HS-27A (cell line): ENCODE data around the gene FMO1.
"Not testable (repeated sequence)": the region's sequence is repeated elsewhere in the genome, so short reads cannot be mapped to it uniquely, and the experiment has no call there.

Experiments used
- DNase-seq: peaks from one replicate; pipeline ENCODE4 v3.0.0-alpha.2; 2012; ENCODE audit warnings: low read depth, missing footprints

The FMO1 gene

GRCh38 chr1:171248302-171248701 lies at the start of gene FMO1:
FMO1 (plus strand) TSS chr1:171248494; CDS start chr1:171258088, 9,594 bp downstream.
- no peak for DNase-seq

- DNase-seq: no peak
Measured at GRCh38 chr1:171204296-171204695, 44.0 kb upstream of the FMO1 start.

- no peak for DNase-seq
Measured at GRCh38 chr1:171206204-171206977, 41.9 kb upstream of the FMO1 start.

GRCh38 chr1:171206978-171207355 lies 41.3 kb upstream of the FMO1 start:
- no peak for DNase-seq

GRCh38 chr1:171207377-171207776 lies 40.9 kb upstream of the FMO1 start:
- no peak for DNase-seq

GRCh38 chr1:171210355-171210754 lies 37.9 kb upstream of the FMO1 start:
- no peak for DNase-seq

- no peak for DNase-seq
Measured at GRCh38 chr1:171212607-171213351, 35.5 kb upstream of the FMO1 start.

GRCh38 chr1:171213559-171214454 lies 34.5 kb upstream of the FMO1 start:
- no peak for DNase-seq

- no peak for DNase-seq
Measured at GRCh38 chr1:171217658-171218443, 30.4 kb upstream of the FMO1 start.

GRCh38 chr1:171218661-171219060 lies 29.6 kb upstream of the FMO1 start:
- DNase-seq: no peak

GRCh38 chr1:171219346-171220080 lies 28.8 kb upstream of the FMO1 start:
- no peak for DNase-seq

- DNase-seq: no peak
Measured at GRCh38 chr1:171220081-171220420, 28.2 kb upstream of the FMO1 start.

- no peak for DNase-seq
Measured at GRCh38 chr1:171220581-171221054, 27.7 kb upstream of the FMO1 start.

GRCh38 chr1:171221665-171222591 lies 26.4 kb upstream of the FMO1 start:
- no peak for DNase-seq

- DNase-seq: no peak
Measured at GRCh38 chr1:171222936-171223335, 25.4 kb upstream of the FMO1 start.

GRCh38 chr1:171224257-171224656 lies 24.0 kb upstream of the FMO1 start:
- DNase-seq: not testable (repeated sequence)

GRCh38 chr1:171226747-171227370 lies 21.4 kb upstream of the FMO1 start:
- DNase-seq: no peak

- DNase-seq: no peak
Measured at GRCh38 chr1:171231326-171231725, 17.0 kb upstream of the FMO1 start.

GRCh38 chr1:171233183-171233582 lies 15.1 kb upstream of the FMO1 start:
- DNase-seq: no peak
